COLO829 (cell line): ENCODE results near the gene ZNF775.
"Not testable (repeated sequence)": the region's sequence is repeated elsewhere in the genome, so short reads cannot be mapped to it uniquely, and the experiment has no call there.

Experiments
- DNase-seq: peaks from one replicate; pipeline ENCODE4 v3.0.0; 2012; ENCODE audit warnings: low spot score

ZNF775 gene

GRCh38 chr7:150382123-150382843, 3.2 kb downstream of the ZNF775 start:
- DNase-seq: no peak

- DNase-seq: no peak
These were observed 3.7 kb downstream of the ZNF775 start for GRCh38 chr7:150382844-150383225.

DNA sequence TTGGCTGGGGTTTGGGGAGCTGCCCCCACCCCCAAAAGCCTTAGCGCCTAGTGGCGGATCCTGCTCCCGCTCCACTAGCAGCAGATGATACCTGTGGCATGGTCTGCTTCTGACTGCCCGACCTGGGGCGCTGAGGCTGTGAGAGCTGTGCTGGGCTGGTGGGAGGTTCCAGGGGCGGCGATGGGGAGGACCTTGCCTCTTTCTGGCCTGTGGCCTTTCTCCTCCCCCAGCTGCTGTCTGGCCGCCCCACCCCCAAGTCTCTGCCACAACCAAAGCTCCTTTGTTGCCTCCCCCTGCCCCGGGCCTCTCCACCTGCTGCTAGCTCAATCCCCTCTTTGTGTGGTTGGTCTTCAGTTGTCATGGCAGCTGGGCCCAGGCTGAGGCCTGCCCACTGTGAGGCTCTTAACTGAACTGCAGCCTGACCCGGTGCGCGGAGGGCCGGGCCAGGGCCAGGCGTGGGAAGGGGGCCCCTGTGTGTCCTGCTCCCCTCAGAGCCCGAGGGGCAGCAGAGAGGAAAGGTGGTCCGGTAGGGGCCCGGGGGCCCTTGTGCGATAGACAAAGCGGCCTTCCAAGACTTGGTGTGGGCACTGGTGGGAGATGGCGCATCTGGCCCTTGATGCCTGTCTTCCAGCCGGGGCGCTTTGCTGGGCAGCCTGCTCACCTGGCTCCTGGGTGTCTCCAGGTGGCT, 4.7 kb downstream of the ZNF775 start:
- DNase-seq: peak; percentile 98

- no peak for DNase-seq
These were observed 5.5 kb downstream of the ZNF775 start for GRCh38 chr7:150384406-150385301.

DNA sequence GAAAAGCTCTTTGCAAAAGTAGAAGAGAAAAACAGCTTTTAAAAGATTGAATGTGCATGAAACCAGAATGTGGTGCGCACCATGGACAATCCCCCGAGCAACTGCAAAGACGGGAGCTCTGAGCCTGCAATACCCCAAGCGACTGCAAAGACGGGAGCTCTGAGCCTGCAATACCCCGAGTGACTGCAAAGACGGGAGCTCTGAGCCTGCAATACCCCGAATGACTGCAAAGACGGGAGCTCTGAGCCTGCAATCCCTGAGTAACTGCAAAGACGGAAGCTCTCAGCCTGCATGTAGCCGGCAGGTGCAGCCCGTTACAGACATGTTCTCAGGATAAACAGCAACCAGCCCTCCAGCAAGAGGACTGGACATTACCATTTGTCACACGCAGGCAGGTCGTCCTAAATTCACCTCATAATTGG, 6.2 kb downstream of the ZNF775 start:
- DNase-seq: no peak

DNA sequence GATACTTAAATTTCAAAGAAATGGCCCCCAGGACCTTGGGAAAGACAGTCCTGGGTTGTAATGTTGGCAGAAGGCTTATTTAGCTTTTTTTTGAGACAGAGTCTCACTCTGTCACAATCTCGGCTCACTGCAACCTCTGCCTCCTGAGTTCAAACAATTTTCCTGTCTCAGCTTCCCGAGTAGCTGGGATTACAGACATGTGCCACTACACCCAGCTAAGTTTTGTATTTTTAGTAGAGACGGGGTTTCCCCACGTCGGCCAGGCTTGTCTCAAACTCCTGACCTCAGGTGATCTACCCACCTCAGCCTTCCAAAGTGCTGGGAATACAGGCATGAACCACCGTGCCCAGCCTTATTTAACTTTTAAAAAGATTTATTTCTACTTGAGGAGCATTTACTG, 6.8 kb downstream of the ZNF775 start:
- not testable (repeated sequence) for DNase-seq

GRCh38 chr7:150388306-150388705, 9.2 kb downstream of the ZNF775 start:
- no peak for DNase-seq

GRCh38 chr7:150388709-150389531, 9.8 kb downstream of the ZNF775 start:
- DNase-seq: no peak

- DNase-seq: no peak
These were observed 10.3 kb downstream of the ZNF775 start for GRCh38 chr7:150389532-150389816.

DNA sequence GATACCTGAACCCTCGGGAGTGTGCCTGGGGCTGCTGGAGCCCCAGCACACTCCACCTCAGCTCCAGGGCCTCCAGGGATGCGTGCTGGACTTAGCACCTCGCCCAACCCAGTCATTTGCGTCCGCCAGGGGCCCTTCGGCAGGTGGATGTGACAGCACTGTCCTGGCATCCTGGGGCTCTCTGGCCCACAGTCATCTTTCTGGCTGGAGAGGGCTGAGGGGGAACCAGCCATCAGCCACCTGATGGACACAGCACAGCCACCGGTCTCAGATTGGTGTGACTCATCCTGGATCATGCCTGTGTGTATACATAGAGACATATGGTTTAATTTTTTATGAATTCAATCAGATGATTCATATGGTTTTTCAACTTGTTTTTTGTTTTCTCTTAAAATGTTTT, 11.1 kb downstream of the ZNF775 start:
- DNase-seq: no peak

DNA sequence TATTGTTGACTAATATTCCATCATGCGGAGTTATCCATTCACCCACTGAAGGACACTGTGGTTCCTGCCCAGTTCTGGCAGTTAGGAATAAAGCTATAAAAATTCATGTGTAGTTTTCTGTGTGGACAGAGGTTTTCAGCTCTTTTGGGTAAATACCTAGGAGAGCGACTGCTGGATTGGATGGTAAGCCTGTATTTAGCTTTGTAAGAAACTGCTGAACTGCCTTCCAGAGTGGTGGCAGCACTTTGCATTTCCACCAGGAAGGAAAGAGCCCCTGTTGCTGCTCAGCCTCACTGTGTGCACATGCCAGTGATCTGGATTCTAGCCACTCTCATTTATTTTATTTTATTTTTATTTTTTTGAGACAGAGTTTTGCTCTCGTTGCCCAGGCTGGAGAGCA, 14.2 kb downstream of the ZNF775 start:
- no peak for DNase-seq

GRCh38 chr7:150396426-150396825, 17.3 kb downstream of the ZNF775 start:
- DNase-seq: no peak

- no peak for DNase-seq
These were observed 17.7 kb downstream of the ZNF775 start for GRCh38 chr7:150396851-150397260.

DNA sequence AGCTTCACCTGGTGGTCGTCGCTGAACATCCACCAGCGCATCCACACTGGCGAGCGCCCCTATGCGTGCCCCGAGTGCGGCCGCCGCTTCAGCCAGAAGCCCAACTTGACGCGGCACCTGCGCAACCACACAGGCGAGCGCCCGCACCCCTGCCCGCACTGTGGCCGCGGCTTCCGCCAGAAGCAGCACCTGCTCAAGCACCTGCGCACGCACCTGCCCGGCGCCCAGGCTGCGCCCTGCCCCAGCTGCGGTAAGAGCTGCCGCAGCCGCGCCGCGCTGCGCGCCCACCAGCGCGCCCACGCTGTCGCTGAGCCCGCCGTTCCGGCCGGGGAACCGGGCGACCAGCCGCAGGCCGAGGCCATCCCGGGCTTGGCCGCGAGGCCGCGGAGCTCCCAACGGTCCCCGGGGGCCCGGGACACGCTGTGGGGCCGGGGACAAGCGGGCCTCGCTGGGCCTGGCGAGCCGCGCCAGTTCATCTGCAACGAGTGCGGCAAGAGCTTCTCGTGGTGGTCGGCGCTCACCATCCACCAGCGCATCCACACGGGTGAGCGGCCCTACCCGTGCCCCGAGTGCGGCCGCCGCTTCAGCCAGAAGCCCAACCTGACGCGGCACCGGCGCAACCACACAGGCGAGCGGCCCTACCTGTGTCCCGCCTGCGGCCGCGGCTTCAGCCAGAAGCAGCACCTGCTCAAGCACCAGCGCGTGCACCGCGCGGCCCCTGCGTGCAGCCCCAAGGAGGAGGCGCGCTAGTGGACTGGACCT, 18.4 kb downstream of the ZNF775 start:
- DNase-seq: no peak

GRCh38 chr7:150398108-150398964, 19.2 kb downstream of the ZNF775 start:
- DNase-seq: no peak

- DNase-seq: no peak
These were observed 19.8 kb downstream of the ZNF775 start for GRCh38 chr7:150398965-150399320.

DNA sequence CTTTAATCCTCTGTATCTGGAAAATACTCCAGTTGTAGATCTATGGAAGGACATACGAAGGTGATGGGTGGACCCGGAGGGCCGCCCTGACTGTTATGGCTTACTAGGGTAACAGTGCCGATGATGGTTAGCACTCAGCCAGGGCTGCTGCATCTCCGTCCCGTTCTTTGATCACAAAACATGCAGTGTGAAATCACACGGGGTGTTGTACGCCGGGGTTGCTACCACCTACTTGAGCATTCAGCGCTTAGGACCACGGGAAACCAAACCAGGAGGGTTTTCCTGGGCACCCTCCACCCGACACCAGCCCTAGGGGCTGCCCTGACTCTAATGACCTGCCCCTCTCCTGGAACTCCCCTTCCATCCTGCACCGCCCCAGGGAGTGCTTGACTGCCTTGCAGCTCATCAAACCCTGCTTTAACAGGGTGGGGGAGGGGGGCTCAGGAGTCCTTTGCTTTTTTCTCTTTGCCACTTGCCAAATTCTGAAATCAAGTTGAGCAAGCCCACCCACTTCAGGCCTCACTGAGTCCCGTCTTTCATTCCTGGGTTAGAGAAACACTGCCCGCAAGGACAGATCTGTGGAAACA, 20.4 kb downstream of the ZNF775 start:
- no peak for DNase-seq

DNA sequence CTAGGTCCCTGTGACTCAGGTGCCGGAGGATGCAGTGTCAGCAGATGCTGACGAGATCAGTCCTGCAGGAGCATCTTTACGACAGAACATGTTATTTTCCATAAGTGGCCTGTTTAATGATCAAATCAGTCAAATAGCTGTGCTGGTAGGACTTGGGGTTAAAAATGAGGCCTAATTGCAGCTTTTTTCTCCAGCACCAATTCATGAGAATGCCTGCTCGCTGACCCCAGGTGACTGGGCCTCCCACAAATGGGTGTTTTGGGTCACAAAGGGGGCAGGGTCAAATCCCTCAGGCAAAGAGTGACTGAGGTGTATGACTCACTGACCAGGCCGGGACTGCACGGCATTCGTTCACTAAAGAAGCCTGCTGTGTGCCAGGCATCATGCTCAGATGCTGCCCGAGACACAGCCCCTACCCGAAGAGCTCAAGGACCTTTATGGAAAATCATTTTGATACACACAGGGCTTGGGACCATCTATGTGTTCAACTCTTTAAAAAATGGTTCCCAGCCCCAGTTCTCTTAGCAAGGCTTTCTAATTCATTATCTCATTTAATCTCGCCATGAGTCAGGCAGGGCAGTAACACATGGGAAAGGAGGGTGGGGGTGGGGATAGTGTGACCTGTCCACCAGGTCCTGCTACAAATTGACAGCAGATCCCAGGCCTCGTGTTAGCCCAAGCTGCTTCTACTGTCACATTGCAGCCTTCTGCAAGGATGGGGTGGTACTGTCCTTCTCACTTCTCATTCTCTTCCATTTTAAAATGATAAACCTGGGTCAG, 21.1 kb downstream of the ZNF775 start:
- no peak for DNase-seq

- no peak for DNase-seq
These were observed 21.8 kb downstream of the ZNF775 start for GRCh38 chr7:150400788-150401423.
